Measurements from ENCODE around the gene CLSTN2. TPM values are rescaled to one million over a fixed set of nuclear protein-coding genes. Genes with fewer than 3 reads are reported as not detected.

The CLSTN2 gene
- total and polyA plus RNA-seq, 2 of the 8 experiments (the other 6 are each of a cell fraction or from before 2014, with no cell fraction given): 0.39 to 0.52 TPM

GRCh38 chr3:139974809-139975425 lies 39.9 kb downstream of the CLSTN2 start:
- H3K23me2 ChIP-seq (ENCODE audit: low read depth, low read length): no peaks in the 10 kb centered on the region
- CTCF ChIA-PET (ENCODE audit: partially characterized antibody): interaction anchor here (0.7 kb wide), 2 partner anchors 41 to 721 kb away, joined by 3 read pairs; no protein-coding TSS in a partner anchor
- no peak for FAIRE-seq
- H4K20me1 ChIP-seq (replicated peaks in 1 of 2; ENCODE audit: control insufficient read depth in 1 of 2, insufficient read depth in 2 of 2, low read length in 2 of 2): peaks cover 0 to 2% of the 10 kb centered on the region in 2 experiments
- no peak overlapping the region for H2BK120ac ChIP-seq (replicated peaks; ENCODE audit: low read depth, low read length)
- H4K91ac ChIP-seq (replicated peaks; ENCODE audit: insufficient read length, low read length): no peak overlapping the region
- H3K56ac ChIP-seq (replicated peaks; ENCODE audit: insufficient read length, low read depth, low read length): no peak overlapping the region
- no peaks in the 10 kb centered on the region for H3K4me1 ChIP-seq (replicated peaks in 1 of 4; ENCODE audit: control insufficient read depth in 3 of 4, insufficient read depth in 4 of 4, low read length in 3 of 4)
- H3K9ac ChIP-seq (replicated peaks in 1 of 4; ENCODE audit: extremely low read depth in 1 of 4, low read depth in 3 of 4, low read length in 3 of 4): no peak overlapping the region
- no peak overlapping the region for H2BK12ac ChIP-seq (ENCODE audit: low read depth, low read length)
- 86% methylated on average over 2 of the region's 2 CpGs; no CpG with 5 or more reads in 1 of the 2 experiments for WGBS, 2 experiments (ENCODE audit: extremely low coverage in 1 of 2, insufficient coverage in 1 of 2, insufficient read length in 1 of 2, insufficient replicate concordance in 2 of 2, low coverage in 1 of 2, low lambda C conversion rate in 2 of 2, missing lambda C conversion rate in 1 of 2)
- no peak overlapping the region for H2BK15ac ChIP-seq (ENCODE audit: low read length)
- no peaks in the 10 kb centered on the region for H3K36me3 ChIP-seq (ENCODE audit: control insufficient read depth in 2 of 4, insufficient read depth in 4 of 4, low read length in 3 of 4)
- no peak overlapping the region for H4K8ac ChIP-seq (ENCODE audit: extremely low read depth, insufficient read depth, low read length)
- H3K27ac ChIP-seq (ENCODE audit: low read depth, low read length): no peak overlapping the region
- H3K23ac ChIP-seq (ENCODE audit: insufficient read length): no peak overlapping the region
- H2AFZ ChIP-seq (ENCODE audit: low read length): no peak overlapping the region
- no peak overlapping the region for H3K18ac ChIP-seq (ENCODE audit: extremely low read depth, low read length)
- no peak overlapping the region for H3K4ac ChIP-seq (replicated peaks; ENCODE audit: insufficient read length, low read depth, low read length)
- no peak overlapping the region for H2AK5ac ChIP-seq (ENCODE audit: low read depth, low read length)
- no peak overlapping the region for H4K5ac ChIP-seq (ENCODE audit: insufficient read length, low read depth, low read length)
- no peak overlapping the region for H3K4me2 ChIP-seq (ENCODE audit: insufficient read depth in 1 of 2, low read depth in 2 of 2, low read length in 2 of 2)
- H2BK5ac ChIP-seq (ENCODE audit: low read depth, low read length): no peak overlapping the region
- H3K27me3 ChIP-seq (replicated peaks in 1 of 4; ENCODE audit: control insufficient read depth in 3 of 4, extremely low read depth in 1 of 4, insufficient read depth in 3 of 4, low read length in 3 of 4): no peaks in the 10 kb centered on the region
- no peak overlapping the region for H2BK20ac ChIP-seq (ENCODE audit: low read length)
- DNase-seq (ENCODE audit: low read depth in 1 of 2, low spot score in 2 of 2): no peak
- no peaks in the 10 kb centered on the region for H3K79me1 ChIP-seq (ENCODE audit: low read depth, low read length)
- H3K14ac ChIP-seq (ENCODE audit: insufficient read length): no peak overlapping the region
- POLR2A ChIA-PET (ENCODE audit: partially characterized antibody): no interaction called here
- no peak overlapping the region for H3K4me3 ChIP-seq (ENCODE audit: extremely low read depth in 1 of 4, insufficient read depth in 2 of 4, low read depth in 3 of 4, low read length in 4 of 4)
- no peaks in the 10 kb centered on the region for H3K9me3 ChIP-seq (ENCODE audit: insufficient read depth in 2 of 2, low read depth in 1 of 2, low read length in 1 of 2)
- no peaks in the 10 kb centered on the region for H3K79me2 ChIP-seq (ENCODE audit: control insufficient read depth in 1 of 2, insufficient read depth in 2 of 2, low read length in 2 of 2)
- TF ChIP-seq SP4 (IDR thresholded peaks at IDR 0.05; ENCODE audit: low read length) (no peak), HDAC6 (IDR thresholded peaks at IDR 0.05; ENCODE audit: low read depth, low read length) (no peak), NANOG (IDR thresholded peaks at IDR 0.05; ENCODE audit: insufficient read depth, low read depth, low read length, poor library complexity, severe bottlenecking) (no peak), ZNF274 (IDR thresholded peaks at IDR 0.05; ENCODE audit: borderline replicate concordance, extremely low read depth, low read length) (no peak), TEAD4 (IDR thresholded peaks at IDR 0.05; ENCODE audit: low read depth, low read length) (no peak), KDM5A (IDR thresholded peaks at IDR 0.05; ENCODE audit: low read length) (no peak), BRCA1 (IDR thresholded peaks at IDR 0.05; ENCODE audit: low read depth, low read length) (no peak), ATF2 (IDR thresholded peaks at IDR 0.05; ENCODE audit: low read length) (no peak), USF2 (IDR thresholded peaks at IDR 0.05; ENCODE audit: low read length) (no peak), TAF7 (optimal IDR thresholded peaks at IDR 0.05; ENCODE audit: borderline replicate concordance, low read depth, low read length) (no peak), SAP30 (IDR thresholded peaks at IDR 0.05; ENCODE audit: insufficient read depth, insufficient replicate concordance, low read length) (no peak)

All from H1 (cell line).